CD4-positive, CD25-positive, alpha-beta regulatory T cell (primary cell): ENCODE data around the gene DPEP2NB. TPM values are rescaled to one million over a fixed set of nuclear protein-coding genes. Genes with fewer than 3 reads are reported as not detected.

Experiments
- ATAC-seq, 2 donors: fragments of 150-1000 bp; cut with Tn5 transposase; one replicate each; pipeline ENCODE4 v1.10.0; 2021; ENCODE audit warnings: low read depth in 2 of 2, moderate number of reproducible peaks in 2 of 2, moderate library complexity in 1 of 2
- DNase-seq, 3 donors: peaks; one replicate each; pipeline versions ENCODE4 v3.0.0 to v3.0.0-alpha.2; 2012 to 2022; ENCODE audit warnings: mixed read lengths in 1 of 3
- H3K27ac ChIP-seq: one replicate; pipeline ENCODE4 v1.7.0; 2013; ENCODE audit warnings: mild to moderate bottlenecking, low read length; ENCODE audit not compliant: insufficient read depth, poor library complexity, severe bottlenecking
- H3K27me3 ChIP-seq: one replicate; pipeline ENCODE4 v1.7.0; 2013; ENCODE audit warnings: low read length; ENCODE audit not compliant: control insufficient read depth, insufficient read depth
- H3K36me3 ChIP-seq: one replicate; pipeline ENCODE4 v1.7.0; 2013; ENCODE audit warnings: mild to moderate bottlenecking, low read length, moderate library complexity; ENCODE audit not compliant: control insufficient read depth, insufficient read depth
- H3K4me1 ChIP-seq: 2 replicates; pipeline ENCODE4 v1.7.0; 2013; ENCODE audit warnings: mild to moderate bottlenecking, low read length; ENCODE audit not compliant: insufficient read depth, control insufficient read depth, poor library complexity, severe bottlenecking
- H3K4me3 ChIP-seq: one replicate; pipeline ENCODE4 v1.7.0; 2013; ENCODE audit warnings: low read depth, mild to moderate bottlenecking, low read length, moderate library complexity
- H3K9me3 ChIP-seq, 2 experiments: 1 replicate in 1 of 2; 2 replicates in 1 of 2; pipeline ENCODE4 v1.7.0; 2013; ENCODE audit warnings: low read length in 2 of 2, mild to moderate bottlenecking in 1 of 2, moderate library complexity in 1 of 2; ENCODE audit not compliant: control insufficient read depth in 2 of 2
- H3K27ac Mint-ChIP-seq, 3 donors: one replicate each; pipeline ENCODE4 v1.8.0; 2020 to 2022; ENCODE audit warnings: mild to moderate bottlenecking in 3 of 3, mixed read lengths in 3 of 3, moderate library complexity in 2 of 3
- H3K27me3 Mint-ChIP-seq: one replicate; pipeline ENCODE4 v1.8.0; 2022; ENCODE audit warnings: mild to moderate bottlenecking, mixed read lengths
- H3K36me3 Mint-ChIP-seq: one replicate; pipeline ENCODE4 v1.8.0; 2020; ENCODE audit warnings: mixed read lengths
- H3K4me1 Mint-ChIP-seq, 4 donors: one replicate each; pipeline ENCODE4 v1.8.0; 2020 to 2022; ENCODE audit warnings: mixed read lengths in 4 of 4, mild to moderate bottlenecking in 1 of 4
- H3K4me3 Mint-ChIP-seq, 4 donors: one replicate each; pipeline ENCODE4 v1.8.0; 2020 to 2022; ENCODE audit warnings: mild to moderate bottlenecking in 4 of 4, mixed read lengths in 4 of 4, moderate library complexity in 3 of 4
- H3K9me3 Mint-ChIP-seq, 7 donors: one replicate each; pipeline ENCODE4 v1.8.0; 2020 to 2022; ENCODE audit warnings: mixed read lengths in 7 of 7, mild to moderate bottlenecking in 3 of 7, moderate library complexity in 2 of 7
- polyA plus RNA-seq, 4 donors: library from polyadenylated mRNA; unstranded; fragments of 300-500 nt; fragmentation: Illumina TruSeq; gene quantifications; one replicate each; pipeline ENCODE4 v1.2.3, GENCODE V29; 2021
- total RNA-seq: library from RNA; stranded (reverse); gene quantifications from one replicate; pipeline ENCODE4 v1.2.3, GENCODE V29; 2022

The DPEP2NB gene
- total and polyA plus RNA-seq, 5 donors from 2014 or later: not detected

DNA sequence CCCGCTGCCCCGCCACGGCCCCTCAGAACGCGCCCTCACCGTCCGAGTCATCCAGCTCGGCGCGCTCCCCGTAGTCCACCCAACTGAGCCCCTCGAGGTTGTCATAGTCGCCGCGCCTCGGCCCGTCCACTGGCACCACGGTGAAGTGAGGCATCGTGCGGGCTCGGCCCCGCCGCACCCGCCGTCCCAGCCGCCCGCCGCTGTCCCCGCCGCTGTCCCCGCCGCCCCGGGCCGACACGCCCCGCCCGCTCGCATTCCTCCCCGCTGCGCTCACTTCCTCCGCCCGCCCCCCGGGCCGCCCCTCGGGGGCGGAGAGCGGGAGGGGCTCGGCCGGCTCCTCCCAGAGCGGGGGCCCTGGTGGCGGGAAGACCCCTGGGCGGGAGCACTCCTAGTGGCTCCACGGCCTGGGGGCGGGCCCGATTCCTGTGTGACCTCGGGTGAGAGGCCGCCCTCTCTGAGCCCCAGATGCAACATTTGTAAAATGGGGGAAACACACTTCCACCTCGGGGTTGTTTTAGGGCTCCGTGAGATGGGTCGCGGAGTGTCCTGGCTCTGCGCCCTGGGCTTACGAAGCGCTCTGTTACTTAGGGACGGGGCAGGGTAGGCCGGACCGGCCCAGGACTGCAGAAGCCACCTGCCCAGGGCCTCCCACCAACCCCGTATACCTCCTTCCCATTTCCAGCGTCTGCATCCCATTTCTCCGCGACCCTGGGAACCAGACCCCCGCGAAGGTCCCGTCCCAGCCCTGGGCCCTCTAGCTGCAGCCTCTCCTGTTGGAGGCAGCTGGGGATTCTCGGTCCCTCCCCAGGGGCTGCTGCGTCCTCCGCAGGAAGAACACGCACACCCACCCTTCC lies 47.1 kb downstream of the DPEP2NB start, which contains the start of gene SLC12A4:
Gene SLC12A4, minus strand, starts transcription at position 238 of the 854 bp plus-strand sequence. Its CDS starts 84 bp downstream, at position 154.
- H3K4me3 ChIP-seq: peak within 1 kb of the TSS; percentile 80
- H3K9me3 Mint-ChIP-seq: no peaks in the 10 kb centered on the region
- H3K27me3 Mint-ChIP-seq: peaks cover 5% of the 10 kb centered on the region
- H3K9me3 ChIP-seq: no peaks in the 10 kb centered on the region
- H3K27ac ChIP-seq: peak within 1 kb of the TSS; percentile 65
- H3K4me1 Mint-ChIP-seq: peaks cover 5 to 40% (median 29%) of the 10 kb centered on the region in 4 donors
- peak within 1 kb of the TSS; percentile 90 to 98 (median 96) for H3K4me3 Mint-ChIP-seq
- H3K27me3 ChIP-seq: no peaks in the 10 kb centered on the region
- H3K27ac Mint-ChIP-seq: peak within 1 kb of the TSS; percentile 91 to 99 (median 94)
- peak; percentile 84 to 86 for ATAC-seq
- no peaks in the 10 kb centered on the region for H3K36me3 Mint-ChIP-seq
- peaks cover 24% of the 10 kb centered on the region for H3K4me1 ChIP-seq
- no peaks in the 10 kb centered on the region for H3K36me3 ChIP-seq
- DNase-seq: peak; percentile 82 to 86 (median 86)

DNA sequence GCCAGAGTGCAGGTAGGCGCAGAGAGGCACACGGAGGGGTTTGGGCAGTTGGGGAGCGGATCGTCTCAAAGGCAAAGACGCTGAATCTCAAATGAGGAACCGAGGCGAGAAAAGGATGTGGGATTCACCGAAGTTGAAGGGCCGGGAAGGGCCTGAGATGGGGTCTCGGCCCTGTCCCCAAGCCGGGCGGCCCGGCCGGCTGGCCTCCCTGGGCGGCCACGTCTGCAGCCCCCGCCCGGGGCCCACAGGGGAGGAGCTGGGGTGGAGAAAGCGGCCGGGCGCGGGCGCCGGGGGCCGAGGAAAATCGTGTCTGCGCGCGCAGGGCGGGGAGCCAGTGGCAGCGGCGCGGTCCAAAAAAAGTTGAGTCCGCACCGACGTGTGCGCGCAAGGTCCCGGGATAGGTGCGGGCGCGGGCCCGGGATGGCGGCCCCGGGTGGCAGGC lies 47.7 kb downstream of the DPEP2NB start:
- Histone ChIP-seq H3K4me3 (peak overlapping the region; percentile 72), H3K36me3 (peaks cover 2% of the 10 kb centered on the region), H3K9me3 (no peaks in the 10 kb centered on the region), H3K27me3 (no peaks in the 10 kb centered on the region), H3K27ac (peak overlapping the region; percentile 51), H3K4me1 (peaks cover 24% of the 10 kb centered on the region)
- Mint-ChIP-seq H3K36me3 (peaks cover 1% of the 10 kb centered on the region), H3K4me1 (peaks cover 5 to 40% (median 29%) of the 10 kb centered on the region in 4 donors), H3K27me3 (peaks cover 5% of the 10 kb centered on the region), H3K27ac (peak overlapping the region; percentile 7 to 99 (median 91)), H3K4me3 (peak overlapping the region; percentile 90 to 98 (median 96)), H3K9me3 (no peaks in the 10 kb centered on the region)
- DNase-seq (peak in 1 of 3 donors; percentile 21), ATAC-seq (peak in 1 of 2 donors; percentile 12)

DNA sequence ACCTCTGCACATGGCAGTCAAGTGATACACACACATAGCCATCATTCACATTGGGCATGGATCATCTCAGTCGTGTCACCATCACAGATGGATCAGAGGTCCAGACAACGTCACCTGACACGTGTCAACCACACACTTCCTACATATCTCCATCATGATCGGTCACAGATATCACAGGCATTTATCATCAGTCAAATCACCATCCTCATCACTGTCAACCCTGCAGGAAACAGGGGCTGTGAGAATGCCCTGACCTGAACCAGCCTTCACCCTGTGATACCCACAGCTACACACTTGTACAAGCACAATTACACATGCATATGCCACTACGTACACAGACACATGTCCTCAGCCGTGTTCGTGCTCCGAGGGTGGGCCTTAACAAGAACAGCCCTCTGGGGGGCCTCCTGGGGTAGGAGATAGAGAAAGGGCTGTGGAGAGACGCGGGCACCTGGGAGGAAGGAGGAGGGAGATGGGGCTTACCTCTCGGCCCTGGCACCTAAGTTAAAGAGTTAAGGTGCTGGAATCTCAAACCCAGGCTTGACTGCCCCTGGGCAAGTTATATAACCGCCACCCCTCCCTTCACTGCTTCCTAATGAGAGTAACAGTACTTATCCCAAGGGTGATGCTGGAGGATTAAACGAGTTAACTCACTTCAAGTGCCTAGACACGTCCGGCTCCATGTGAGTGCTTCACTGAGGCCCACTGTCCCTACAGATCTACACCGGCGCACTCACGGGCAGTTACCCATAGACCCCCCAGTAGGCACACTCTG lies 48.3 kb downstream of the DPEP2NB start:
- H3K9me3 Mint-ChIP-seq: no peaks in the 10 kb centered on the region
- H3K4me3 Mint-ChIP-seq: peak overlapping the region; percentile 90 to 98 (median 96)
- H3K4me1 Mint-ChIP-seq: peaks cover 5 to 40% (median 29%) of the 10 kb centered on the region in 4 donors
- H3K27me3 ChIP-seq: no peaks in the 10 kb centered on the region
- H3K4me1 ChIP-seq: peaks cover 24% of the 10 kb centered on the region
- H3K36me3 ChIP-seq: peaks cover 4% of the 10 kb centered on the region
- peak overlapping the region; percentile 51 for H3K27ac ChIP-seq
- ATAC-seq (no peak), DNase-seq (peak in 2 of 3 donors; percentile 12 to 34)
- H3K36me3 Mint-ChIP-seq: peaks cover 4% of the 10 kb centered on the region
- H3K4me3 ChIP-seq: peak overlapping the region; percentile 72
- H3K27me3 Mint-ChIP-seq: peaks cover 5% of the 10 kb centered on the region
- no peaks in the 10 kb centered on the region for H3K9me3 ChIP-seq
- peak overlapping the region; percentile 48 to 99 (median 91) for H3K27ac Mint-ChIP-seq

DNA sequence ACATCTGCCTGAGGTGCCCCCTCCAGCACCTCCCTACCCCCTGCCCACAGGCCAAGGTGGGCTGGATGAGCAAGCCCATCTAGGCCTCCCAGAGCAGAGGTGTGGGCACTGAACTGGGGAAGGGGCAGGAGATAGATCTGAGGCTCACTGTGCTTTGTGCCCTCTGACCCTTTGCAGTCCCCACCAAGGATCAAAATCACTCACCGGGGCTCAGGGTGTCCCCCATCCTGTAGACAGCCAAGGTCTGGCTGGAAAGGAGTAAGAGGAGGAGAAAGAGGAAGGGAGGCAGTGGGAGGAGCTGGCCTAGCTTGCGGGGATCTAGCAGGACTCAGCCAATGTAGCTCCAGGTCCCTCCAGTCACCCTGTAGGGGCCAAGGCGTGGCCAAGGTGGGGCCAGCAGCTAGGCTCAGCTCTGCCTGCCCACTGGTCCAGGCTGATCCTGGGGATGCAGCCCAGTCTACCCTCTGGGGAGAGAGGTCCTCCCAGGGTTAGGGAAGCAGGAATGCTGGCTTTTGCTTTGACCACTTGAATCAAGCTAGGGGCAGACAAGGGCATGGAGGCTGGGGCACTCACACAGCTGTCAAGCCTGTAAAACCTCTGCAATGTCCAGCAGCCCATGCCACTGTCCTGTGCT lies 49.0 kb downstream of the DPEP2NB start:
- no peaks in the 10 kb centered on the region for H3K9me3 Mint-ChIP-seq
- H3K4me3 Mint-ChIP-seq: peak overlapping the region; percentile 15 to 98 (median 92)
- ATAC-seq (no peak), DNase-seq (no peak)
- Histone ChIP-seq H3K36me3 (peaks cover 4% of the 10 kb centered on the region), H3K27ac (no peak overlapping the region), H3K4me3 (peak overlapping the region; percentile 72), H3K27me3 (no peaks in the 10 kb centered on the region), H3K9me3 (no peaks in the 10 kb centered on the region), H3K4me1 (peaks cover 24% of the 10 kb centered on the region)
- H3K4me1 Mint-ChIP-seq: peaks cover 5 to 40% (median 29%) of the 10 kb centered on the region in 4 donors
- H3K27me3 Mint-ChIP-seq: peaks cover 5% of the 10 kb centered on the region
- peaks cover 4% of the 10 kb centered on the region for H3K36me3 Mint-ChIP-seq
- peak overlapping the region in 1 of 3 donors; percentile 91 for H3K27ac Mint-ChIP-seq

DNA sequence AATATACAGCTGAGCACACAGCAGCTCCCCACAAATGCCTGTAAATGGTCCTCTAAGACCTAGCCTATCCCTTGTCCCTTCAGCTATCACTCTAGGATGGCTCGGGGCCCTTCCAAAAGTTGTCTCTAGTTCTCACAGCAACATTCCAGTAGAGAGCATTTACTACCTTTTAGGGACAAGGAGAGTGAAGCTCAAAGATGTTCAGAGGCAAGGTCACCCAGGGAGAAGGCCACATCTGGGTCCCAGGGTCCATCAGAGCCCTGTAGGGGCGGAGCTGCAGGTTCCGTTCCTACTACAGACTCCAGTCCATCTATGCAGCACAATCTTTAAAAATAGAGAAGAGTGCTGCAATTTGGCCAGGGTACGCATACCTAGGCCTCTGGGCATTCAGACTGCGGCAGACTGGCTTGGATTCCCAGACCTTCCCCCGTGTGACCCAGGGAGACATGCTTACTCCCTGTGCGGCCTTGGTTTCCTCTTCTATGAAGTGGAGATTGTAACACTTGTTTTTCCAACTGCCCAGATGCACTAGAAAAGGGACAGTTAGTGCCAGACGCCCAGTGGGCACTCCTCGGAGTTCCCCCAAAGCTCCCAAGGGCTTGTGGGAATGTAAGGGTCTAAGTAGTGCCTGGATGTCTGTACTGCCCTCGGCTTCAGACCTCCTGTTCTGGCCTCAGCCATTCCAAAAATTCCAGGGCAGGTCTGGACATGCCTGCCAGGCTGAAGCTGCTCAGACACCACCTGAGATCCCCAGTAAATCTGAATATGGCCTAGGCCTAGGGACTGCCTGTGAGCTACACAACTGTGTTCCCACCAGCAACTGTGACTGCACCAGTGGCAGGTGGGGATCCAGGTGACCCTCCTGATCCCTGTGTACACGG lies 49.8 kb downstream of the DPEP2NB start:
- peaks cover 5 to 40% (median 28%) of the 10 kb centered on the region in 4 donors for H3K4me1 Mint-ChIP-seq
- H3K27me3 ChIP-seq: no peaks in the 10 kb centered on the region
- H3K9me3 ChIP-seq: no peaks in the 10 kb centered on the region
- H3K4me1 ChIP-seq: peaks cover 24% of the 10 kb centered on the region
- DNase-seq (no peak), ATAC-seq (no peak)
- peaks cover 8% of the 10 kb centered on the region for H3K36me3 Mint-ChIP-seq
- peak overlapping the region in 1 of 4 donors; percentile 98 for H3K4me3 Mint-ChIP-seq
- H3K36me3 ChIP-seq: peaks cover 6% of the 10 kb centered on the region
- H3K9me3 Mint-ChIP-seq: no peaks in the 10 kb centered on the region
- H3K27me3 Mint-ChIP-seq: peaks cover 5% of the 10 kb centered on the region
- H3K27ac ChIP-seq: no peak overlapping the region
- H3K4me3 ChIP-seq: no peak overlapping the region
- H3K27ac Mint-ChIP-seq: peak overlapping the region in 2 of 3 donors; percentile 32 to 91

DNA sequence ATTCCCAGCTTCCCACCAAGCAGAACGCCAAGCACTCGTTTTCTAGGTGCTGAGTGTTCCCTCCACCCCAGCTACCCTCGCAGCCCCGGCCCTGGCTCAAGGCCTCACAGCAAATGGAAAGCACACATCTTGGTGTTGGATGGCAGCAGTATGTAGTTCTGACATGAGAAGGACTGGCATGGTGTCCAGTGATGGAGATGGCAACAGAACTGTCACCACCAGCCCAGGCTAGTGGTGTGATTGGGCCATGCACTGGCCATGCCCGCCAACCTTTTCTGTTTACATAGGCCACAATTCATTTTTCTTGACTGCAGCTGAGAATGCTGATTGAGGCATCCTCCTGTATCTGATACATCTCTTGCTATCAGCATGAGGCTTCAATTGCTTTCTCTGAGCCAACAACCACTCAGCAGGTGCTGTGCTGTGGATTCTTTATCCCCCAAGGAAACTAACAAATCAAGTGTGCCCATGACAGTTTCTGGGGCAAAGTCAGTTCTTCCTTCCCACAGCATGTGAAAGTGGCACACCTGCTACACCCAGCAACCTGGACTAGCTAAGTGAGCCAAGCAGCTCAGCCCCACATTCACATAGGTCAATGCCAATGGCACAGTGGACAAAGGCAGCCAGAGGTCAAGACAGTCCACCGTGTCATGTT lies 51.1 kb downstream of the DPEP2NB start:
- H3K4me3 Mint-ChIP-seq: peak overlapping the region in 1 of 4 donors; percentile 98

More for the DNA sequence above, 51.1 kb downstream of the DPEP2NB start:
- H3K9me3 ChIP-seq: no peaks in the 10 kb centered on the region
- peaks cover 24% of the 10 kb centered on the region for H3K4me1 ChIP-seq
- Mint-ChIP-seq H3K27ac (peak overlapping the region; percentile 12 to 48 (median 17)), H3K9me3 (no peaks in the 10 kb centered on the region), H3K27me3 (peaks cover 5% of the 10 kb centered on the region), H3K36me3 (peaks cover 9% of the 10 kb centered on the region), H3K4me1 (peaks cover 5 to 38% (median 24%) of the 10 kb centered on the region in 4 donors)
- H3K36me3 ChIP-seq: peaks cover 11% of the 10 kb centered on the region
- no peak overlapping the region for H3K27ac ChIP-seq
- no peak overlapping the region for H3K4me3 ChIP-seq
- no peaks in the 10 kb centered on the region for H3K27me3 ChIP-seq
- no peak for DNase-seq
- no peak for ATAC-seq
